CD4-positive, alpha-beta T cell treated with Interferon gamma for 1 hour (primary cell): ENCODE results near the gene IGSF9.

Experiments used
- DNase-seq: peaks from one replicate; pipeline ENCODE4 v3.0.0-alpha.2; 2020

The IGSF9 gene

GRCh38 chr1:159945483-159946241 is at the start of gene IGSF9:
IGSF9 (minus strand) TSS chr1:159945613; CDS start chr1:159943454, 2,159 bp downstream.
- DNase-seq: peak; percentile 83

- DNase-seq: no peak
Observed at GRCh38 chr1:159994896-159995295, 49.5 kb upstream of the IGSF9 start.

DNA sequence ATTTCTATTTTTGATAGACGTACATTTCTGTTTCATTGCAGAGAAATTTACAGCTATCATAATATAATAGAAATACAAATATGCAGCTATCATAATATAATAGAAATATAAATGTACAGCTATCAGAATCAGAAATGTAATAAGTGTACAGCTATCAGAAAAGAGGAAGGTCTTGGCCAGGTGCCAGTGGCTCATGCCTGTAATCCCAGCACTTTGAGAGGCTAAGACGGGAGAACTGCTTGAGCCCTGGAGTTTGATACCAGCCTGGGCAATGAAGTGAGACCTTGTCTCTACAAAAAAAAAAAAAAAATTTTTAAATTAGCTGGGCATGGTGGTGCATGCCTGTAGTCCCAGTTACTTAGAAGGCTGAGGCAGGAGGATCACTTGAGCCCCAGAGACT is 48.5 kb upstream of the IGSF9 start:
- no peak for DNase-seq

- DNase-seq: no peak
Observed at GRCh38 chr1:159992161-159992560, 46.7 kb upstream of the IGSF9 start.

- DNase-seq: peak; percentile 46
Observed at GRCh38 chr1:159991513-159991912, 46.1 kb upstream of the IGSF9 start.

GRCh38 chr1:159990005-159990404 is 44.6 kb upstream of the IGSF9 start:
- no peak for DNase-seq

GRCh38 chr1:159989581-159989980 is 44.2 kb upstream of the IGSF9 start:
- DNase-seq: no peak

DNA sequence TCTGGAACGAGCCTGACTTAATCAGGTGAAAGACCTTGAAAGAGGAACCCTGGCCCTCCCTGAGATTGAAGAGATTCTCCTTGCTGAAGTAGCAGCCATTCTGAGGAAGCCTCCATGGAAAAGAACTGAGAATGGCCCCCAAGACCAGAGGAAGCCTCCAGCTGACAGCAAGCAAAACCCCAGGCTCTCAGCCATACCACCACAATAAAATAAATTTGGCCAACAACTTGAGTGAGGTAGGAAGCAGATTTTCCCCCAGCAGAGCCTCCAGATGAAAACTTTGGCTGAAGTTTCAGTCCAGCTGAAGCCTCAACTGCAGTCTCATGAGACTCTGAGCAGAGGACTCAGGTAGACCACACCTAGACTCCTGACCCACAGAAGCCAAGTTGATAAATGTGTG is 42.6 kb upstream of the IGSF9 start:
- no peak for DNase-seq

DNA sequence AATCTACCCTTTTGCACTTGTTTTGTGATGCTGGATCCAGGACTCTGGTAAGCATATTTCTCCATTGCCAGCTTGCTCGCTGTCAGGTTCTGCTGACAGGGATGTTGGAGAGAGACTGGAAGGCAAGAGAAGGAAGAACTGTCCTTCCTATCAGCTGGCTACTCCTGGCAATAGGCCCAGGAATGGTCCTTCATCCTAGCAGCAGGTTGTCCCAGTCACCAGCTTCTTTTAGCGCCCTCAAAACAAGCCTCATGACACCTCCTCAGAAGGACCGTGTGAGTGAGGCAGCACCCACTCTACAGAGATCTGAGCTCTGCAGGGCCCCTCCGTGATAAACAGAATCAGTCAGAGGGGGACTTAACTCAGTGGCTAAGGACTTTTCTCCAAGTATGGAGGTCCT is 41.8 kb upstream of the IGSF9 start:
- DNase-seq: no peak

- DNase-seq: no peak
Observed at GRCh38 chr1:159986531-159986930, 41.1 kb upstream of the IGSF9 start.

- no peak for DNase-seq
Observed at GRCh38 chr1:159986093-159986492, 40.7 kb upstream of the IGSF9 start.

- no peak for DNase-seq
Observed at GRCh38 chr1:159985473-159985872, 40.1 kb upstream of the IGSF9 start.

- DNase-seq: no peak
Observed at GRCh38 chr1:159983681-159984080, 38.3 kb upstream of the IGSF9 start.

- no peak for DNase-seq
Observed at GRCh38 chr1:159982280-159982679, 36.9 kb upstream of the IGSF9 start.

DNA sequence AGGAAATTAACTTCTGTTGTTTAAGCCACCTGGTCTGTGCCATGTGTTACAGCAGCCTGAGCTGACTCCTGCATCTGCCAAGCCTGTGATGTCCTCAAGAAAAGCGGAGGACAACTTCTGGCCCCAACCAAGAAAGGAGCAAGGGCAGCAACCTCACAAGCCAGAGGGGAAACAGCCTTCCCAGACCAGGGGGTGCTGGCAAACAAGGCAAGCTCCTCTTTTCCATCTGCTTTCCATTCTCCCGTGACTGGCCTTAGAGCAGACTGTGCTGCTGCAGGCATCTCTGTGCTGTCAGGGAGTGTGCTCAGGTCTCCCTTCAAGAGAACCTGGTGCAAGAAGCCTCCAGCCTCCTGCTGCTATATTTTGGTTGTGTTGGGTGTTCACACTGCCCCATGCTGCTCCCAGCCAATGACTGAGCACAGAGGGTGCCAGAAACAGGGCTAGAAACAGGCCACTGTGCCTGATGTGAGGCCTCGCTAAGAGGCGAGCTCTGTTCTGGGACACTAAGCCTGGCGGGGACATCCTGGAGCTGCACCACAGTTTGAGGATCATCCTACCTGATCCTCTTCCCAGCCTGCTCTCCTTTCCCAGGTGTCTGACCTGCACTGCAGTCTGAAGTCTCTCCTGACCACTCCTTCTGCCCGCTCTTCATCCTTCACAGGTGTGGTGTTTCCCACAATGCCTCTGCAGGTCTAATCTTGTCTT is 36.1 kb upstream of the IGSF9 start:
- DNase-seq: no peak

DNA sequence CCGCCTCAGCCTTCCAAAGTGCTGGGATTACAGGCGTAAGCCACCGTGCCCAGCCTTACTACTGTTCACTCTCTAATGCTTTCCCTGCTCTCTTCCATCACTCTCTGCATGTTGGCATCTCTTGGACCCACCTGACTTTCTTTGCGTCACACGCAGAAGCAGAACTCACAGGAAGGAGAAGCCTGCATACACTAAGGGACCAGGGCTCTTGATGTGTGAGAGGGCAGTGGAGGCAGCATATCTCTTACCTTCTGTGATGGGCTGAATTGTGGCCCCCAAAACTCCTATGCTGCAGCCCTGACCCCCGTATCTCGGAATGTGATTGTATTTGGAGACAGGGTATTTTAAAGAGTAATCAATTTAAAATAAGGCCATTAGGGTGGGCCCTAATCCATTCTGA is 35.4 kb upstream of the IGSF9 start:
- DNase-seq: no peak

GRCh38 chr1:159980076-159980475 is 34.7 kb upstream of the IGSF9 start:
- DNase-seq: no peak

- no peak for DNase-seq
Observed at GRCh38 chr1:159979257-159979656, 33.8 kb upstream of the IGSF9 start.

DNA sequence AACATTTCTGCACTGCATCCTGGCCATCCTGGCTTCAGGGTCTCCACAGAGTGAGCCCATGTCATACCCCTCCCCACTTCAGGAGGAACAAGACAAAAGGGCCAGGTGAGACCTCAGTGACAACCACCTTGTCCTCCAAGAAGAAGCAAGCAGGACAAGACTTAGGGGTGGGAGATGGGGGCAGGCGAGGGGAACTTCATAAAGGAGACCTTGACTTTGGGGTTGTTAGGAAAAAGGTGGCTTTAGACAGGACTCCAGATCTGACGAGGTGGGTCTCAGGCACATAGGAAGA is 32.6 kb upstream of the IGSF9 start:
- no peak for DNase-seq

DNA sequence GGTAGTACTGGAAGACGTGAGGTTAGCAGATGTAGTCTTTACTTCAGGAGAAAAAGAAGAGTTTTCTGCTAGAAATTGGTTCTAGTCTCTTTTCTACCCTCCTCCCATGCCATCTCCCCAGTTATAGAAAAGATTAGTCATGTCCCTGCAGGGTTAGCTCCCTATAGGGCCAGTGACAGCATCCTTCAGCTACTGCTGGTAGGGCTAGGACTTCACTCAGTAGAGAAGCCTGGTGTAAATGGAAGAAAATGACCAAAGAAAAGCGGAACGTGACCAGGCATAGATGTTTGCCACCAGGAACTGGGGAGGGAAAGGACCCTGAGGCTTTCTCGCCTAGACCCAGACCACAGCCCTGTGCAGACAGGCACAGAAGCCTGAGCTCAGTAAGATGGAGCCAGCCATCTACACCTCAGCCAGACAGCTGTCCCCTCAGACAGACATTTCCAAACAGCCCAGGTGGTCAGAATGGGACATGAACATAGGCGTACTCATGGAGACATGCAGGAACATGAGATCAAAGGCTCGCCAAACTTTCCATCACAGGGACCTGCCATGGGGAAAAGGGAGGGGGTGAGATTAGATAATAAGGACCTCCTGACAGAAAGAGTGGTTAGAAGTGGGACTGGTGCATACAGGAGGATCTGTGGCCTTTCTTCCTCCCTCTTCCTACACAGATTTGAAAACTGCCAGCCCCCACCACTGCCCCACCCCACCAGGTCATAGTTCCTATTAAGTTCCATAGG is 32.1 kb upstream of the IGSF9 start:
- no peak for DNase-seq

GRCh38 chr1:159974350-159974965 is 29.0 kb upstream of the IGSF9 start:
- DNase-seq: no peak

GRCh38 chr1:159973350-159973940 is 28.0 kb upstream of the IGSF9 start:
- no peak for DNase-seq
